GM21515 (cell line): Measurements from ENCODE around the gene HADH.

Experiments
- ATAC-seq: cut with Tn5 transposase; IDR thresholded peaks from one replicate; pipeline ENCODE4 v1.9.1; 2021; ENCODE audit not compliant: unreplicated experiment

Gene HADH

DNA sequence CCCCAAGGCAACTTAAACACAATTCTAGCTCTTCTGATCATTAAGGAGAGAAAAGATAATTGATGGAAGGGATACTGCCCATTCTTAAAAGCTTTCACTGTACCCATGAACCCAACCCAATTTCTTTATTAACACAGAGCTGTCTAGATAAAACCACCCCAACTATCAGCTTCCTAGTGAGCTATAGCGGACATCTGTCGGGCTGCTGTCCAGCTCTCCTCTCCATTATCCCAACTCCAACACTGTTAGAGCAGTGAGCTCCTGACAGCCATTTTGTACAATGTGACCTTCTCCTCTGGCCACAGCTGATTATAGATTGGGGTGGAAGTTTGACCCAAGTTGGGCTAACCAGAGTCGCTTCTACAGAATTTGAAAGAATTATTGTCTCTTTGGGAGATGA, 66.1 kb downstream of the HADH start:
- ATAC-seq, result no peak

GRCh38 chr4:108056418-108056817, 66.7 kb downstream of the HADH start:
- ATAC-seq, result no peak

DNA sequence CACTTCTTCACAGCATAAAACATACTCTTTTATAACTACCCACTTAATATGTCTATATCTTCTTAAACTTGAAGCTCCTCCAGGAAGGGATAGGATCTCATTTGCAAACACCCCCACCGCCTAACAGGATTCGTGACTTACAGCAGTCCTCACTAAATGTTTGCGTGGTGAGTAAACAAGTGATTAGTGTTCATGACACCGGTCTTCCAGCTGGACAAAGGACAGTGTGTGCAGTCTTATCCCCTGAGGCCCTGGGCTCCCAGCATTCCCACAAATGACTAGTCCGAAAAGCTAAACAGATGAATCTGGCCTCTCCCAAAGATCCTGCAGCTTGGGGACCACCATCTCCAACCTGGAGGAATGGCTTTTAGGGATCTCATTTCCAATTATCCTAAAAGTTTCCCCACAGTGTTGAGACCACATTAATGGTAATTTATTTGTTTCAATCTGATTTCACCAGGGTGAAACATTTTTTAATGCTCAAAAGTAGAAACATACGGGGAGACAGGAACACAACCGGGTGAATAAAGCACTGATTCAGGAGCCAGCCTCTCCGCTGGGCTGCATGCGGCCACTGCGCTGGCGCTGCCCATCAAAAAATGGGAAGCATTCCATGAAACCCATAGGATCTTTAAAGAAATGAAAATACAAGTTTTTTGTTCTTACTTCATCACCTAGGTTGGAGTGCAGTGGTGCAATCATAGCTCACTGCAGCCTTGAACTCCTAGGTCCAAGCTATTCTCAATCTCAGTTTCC, 69.2 kb downstream of the HADH start:
- no peak for ATAC-seq

GRCh38 chr4:108060164-108060563, 70.5 kb downstream of the HADH start:
- ATAC-seq, result no peak

DNA sequence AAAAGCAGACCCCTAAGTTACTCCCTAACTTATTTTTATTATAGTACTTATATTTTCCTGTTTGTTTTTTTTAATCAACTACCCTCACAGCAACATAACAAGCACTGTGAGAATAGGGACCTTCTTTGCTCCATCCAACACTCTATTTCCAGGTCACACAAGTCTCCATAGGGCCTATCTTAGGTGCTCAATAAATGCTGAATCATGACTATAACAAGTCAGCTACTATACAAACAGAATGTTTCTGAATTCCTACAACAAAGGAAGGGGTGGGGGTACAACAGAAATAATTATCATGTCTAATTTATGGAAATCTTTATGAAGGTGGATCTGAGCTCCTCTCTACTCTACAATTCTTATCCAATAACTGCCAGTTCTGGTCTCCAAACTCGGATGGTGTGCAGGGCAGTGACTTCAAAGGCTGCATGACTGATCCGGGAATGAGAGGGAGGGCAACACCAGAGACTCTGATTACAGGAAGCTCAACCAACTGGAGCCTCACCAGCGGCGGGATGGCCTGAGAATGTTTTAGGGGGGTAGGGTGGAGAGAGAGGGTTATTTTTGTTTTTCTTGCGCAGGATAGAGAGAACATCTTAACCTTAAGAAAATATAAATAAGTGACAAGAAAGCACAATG, 71.1 kb downstream of the HADH start:
- ATAC-seq, result no peak

- ATAC-seq, result no peak
These were observed 78.8 kb downstream of the HADH start for GRCh38 chr4:108068442-108068841.

- ATAC-seq, result no peak
These were observed 81.1 kb downstream of the HADH start for GRCh38 chr4:108070775-108071174.

- ATAC-seq, result peak; percentile 73
These were observed 82.6 kb downstream of the HADH start for GRCh38 chr4:108072300-108072699.

DNA sequence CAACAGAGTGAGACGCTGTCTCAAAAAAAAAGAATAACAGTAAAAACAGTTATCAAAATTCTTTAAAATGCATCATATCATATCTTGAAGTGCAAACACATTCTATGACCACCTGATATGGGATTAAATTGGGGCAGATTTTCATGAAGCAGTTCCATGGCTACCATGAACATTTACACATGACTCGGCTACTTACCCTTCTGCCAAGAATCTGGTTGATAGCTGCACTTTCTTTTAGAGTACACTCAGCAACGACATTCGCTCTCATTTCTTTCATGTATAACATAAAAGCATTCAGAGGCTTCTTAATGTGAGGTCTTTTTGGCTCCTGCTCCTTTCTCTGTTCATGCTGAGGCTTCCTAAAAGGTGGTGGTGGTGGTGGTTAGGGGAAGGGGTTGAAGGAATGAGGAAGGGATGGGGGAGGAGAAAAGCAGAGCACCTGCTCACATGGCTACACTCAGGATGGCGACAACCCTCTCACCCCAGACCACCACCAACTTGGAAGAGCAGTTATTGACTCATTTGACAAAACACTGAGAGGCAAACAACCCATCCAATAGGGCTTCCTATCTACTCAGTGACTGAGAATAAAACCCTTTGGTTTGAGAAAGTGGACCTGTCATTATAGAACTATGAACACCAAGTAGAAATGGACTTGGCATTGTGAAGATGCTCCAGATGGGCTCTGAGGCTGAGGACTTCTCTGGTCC, 88.5 kb downstream of the HADH start:
- ATAC-seq, result no peak

DNA sequence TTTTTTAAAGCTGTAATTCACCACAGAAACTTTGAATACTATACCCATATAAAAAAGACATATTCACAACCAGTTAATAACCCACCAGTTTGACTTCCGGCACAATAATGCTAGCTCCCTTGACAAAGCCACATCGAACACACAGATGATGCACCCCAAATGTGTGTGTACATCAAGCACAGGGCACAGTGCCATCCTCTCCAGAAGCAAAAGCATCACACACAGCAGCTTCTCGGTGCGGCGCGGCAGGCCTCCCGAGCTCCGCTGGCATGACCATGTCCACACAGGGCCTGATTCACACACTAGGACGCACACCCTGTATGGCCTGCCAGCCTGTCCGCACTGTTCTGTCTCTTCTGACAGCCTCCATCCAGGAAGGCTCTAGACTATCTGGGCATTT, 91.1 kb downstream of the HADH start:
- no peak for ATAC-seq

GRCh38 chr4:108081256-108081655, 91.6 kb downstream of the HADH start:
- no peak for ATAC-seq
